H9 (cell line): ENCODE data around the gene RPL37A. TPM values are rescaled to one million over a fixed set of nuclear protein-coding genes. Genes with fewer than 3 reads are reported as not detected.
A peak's percentile ranks its signal among the peaks of the same experiment; 100 is the strongest.

ENCODE experiments used
- DNase-seq: peaks from one replicate; pipeline ENCODE4 v3.0.0-alpha.2; 2017
- H2AFZ ChIP-seq: one replicate; pipeline ENCODE4 v1.6.1; 2013; ENCODE audit warnings: mild to moderate bottlenecking, low read length, control low read depth, moderate library complexity
- H2AK5ac ChIP-seq: 2 replicates; pipeline ENCODE4 v1.6.1; 2013; ENCODE audit warnings: low read length, control low read depth, mixed read lengths; ENCODE audit not compliant: insufficient read length
- H2BK120ac ChIP-seq: one replicate; pipeline ENCODE4 v1.6.1; 2013; ENCODE audit warnings: low read depth, mild to moderate bottlenecking, low read length, control low read depth, inconsistent platforms; ENCODE audit not compliant: poor library complexity, severe bottlenecking
- H2BK12ac ChIP-seq: 2 replicates; pipeline ENCODE4 v1.6.1; 2013; ENCODE audit warnings: low read length, control low read depth, mixed read lengths, low read depth; ENCODE audit not compliant: insufficient read length
- H2BK15ac ChIP-seq: 2 replicates; pipeline ENCODE4 v1.6.1; 2013; ENCODE audit warnings: low read depth, low read length, control low read depth
- H2BK20ac ChIP-seq: one replicate; pipeline ENCODE4 v1.6.1; 2013; ENCODE audit warnings: low read depth, mild to moderate bottlenecking, low read length, control low read depth, inconsistent platforms; ENCODE audit not compliant: poor library complexity, severe bottlenecking
- H2BK5ac ChIP-seq: 2 replicates; pipeline ENCODE4 v1.6.1; 2013; ENCODE audit warnings: low read length, control low read depth, mixed read lengths; ENCODE audit not compliant: insufficient read length
- H3K14ac ChIP-seq: 2 replicates; pipeline ENCODE4 v1.6.1; 2013; ENCODE audit warnings: low read length, control low read depth; ENCODE audit not compliant: insufficient read depth
- H3K18ac ChIP-seq: 2 replicates; pipeline ENCODE4 v1.6.1; 2013; ENCODE audit warnings: low read depth, mild to moderate bottlenecking, mixed read lengths, low read length, control low read depth; ENCODE audit not compliant: insufficient read length
- H3K23ac ChIP-seq: 2 replicates; pipeline ENCODE4 v1.6.1; 2013; ENCODE audit warnings: low read length, control low read depth, mixed read lengths, low read depth; ENCODE audit not compliant: insufficient read length
- H3K23me2 ChIP-seq: 2 replicates; pipeline ENCODE4 v1.6.1; 2013; ENCODE audit warnings: low read depth, mild to moderate bottlenecking, mixed read lengths, low read length, control low read depth; ENCODE audit not compliant: insufficient read length, poor library complexity, severe bottlenecking
- H3K27ac ChIP-seq: 2 replicates; pipeline ENCODE4 v1.5.1; 2013; ENCODE audit warnings: low read length, control low read depth, mixed read lengths, low read depth; ENCODE audit not compliant: insufficient read length
- H3K27me3 ChIP-seq: 2 replicates; pipeline ENCODE4 v1.6.1; 2013; ENCODE audit warnings: low read length, control low read depth, inconsistent platforms; ENCODE audit not compliant: insufficient read depth
- H3K4ac ChIP-seq: 2 replicates; pipeline ENCODE4 v1.6.1; 2013; ENCODE audit warnings: low read depth, mild to moderate bottlenecking, control low read depth, inconsistent platforms, low read length, moderate library complexity
- H3K4me1 ChIP-seq: 2 replicates; pipeline ENCODE4 v1.6.1; 2013; ENCODE audit warnings: low read length, control low read depth, inconsistent platforms; ENCODE audit not compliant: insufficient read depth
- H3K4me2 ChIP-seq: 2 replicates; pipeline ENCODE4 v1.6.1; 2013; ENCODE audit warnings: low read length, control low read depth, mixed read lengths; ENCODE audit not compliant: insufficient read length, insufficient read depth
- H3K56ac ChIP-seq: 2 replicates; pipeline ENCODE4 v1.6.1; 2013; ENCODE audit warnings: low read depth, mild to moderate bottlenecking, mixed read lengths, low read length, control low read depth; ENCODE audit not compliant: insufficient read length
- H3K79me1 ChIP-seq: 2 replicates; pipeline ENCODE4 v1.6.1; 2013; ENCODE audit warnings: low read depth, mild to moderate bottlenecking, moderate library complexity, low read length, control low read depth, inconsistent platforms; ENCODE audit not compliant: insufficient read depth, poor library complexity, severe bottlenecking
- H3K79me2 ChIP-seq: 2 replicates; pipeline ENCODE4 v1.6.1; 2013; ENCODE audit warnings: low read length, control low read depth, inconsistent platforms; ENCODE audit not compliant: insufficient read depth
- H3K9ac ChIP-seq: 2 replicates; pipeline ENCODE4 v1.6.1; 2013; ENCODE audit warnings: low read length, control low read depth, mixed read lengths; ENCODE audit not compliant: insufficient read length; ENCODE audit errors: extremely low read depth
- H3K9me3 ChIP-seq: one replicate; pipeline ENCODE4 v1.6.1; 2013; ENCODE audit warnings: low read depth, low read length, inconsistent platforms; ENCODE audit not compliant: control insufficient read depth
- H3T11ph ChIP-seq: one replicate; pipeline ENCODE4 v1.6.1; 2013; ENCODE audit warnings: mild to moderate bottlenecking, low read length, control low read depth, inconsistent platforms
- H4K20me1 ChIP-seq: one replicate; pipeline ENCODE4 v1.6.1; 2013; ENCODE audit not compliant: control insufficient read depth, insufficient read length, insufficient read depth
- H4K5ac ChIP-seq: 2 replicates; pipeline ENCODE4 v1.6.1; 2013; ENCODE audit warnings: low read depth, mild to moderate bottlenecking, mixed read lengths, low read length, control low read depth; ENCODE audit not compliant: insufficient read length
- H4K8ac ChIP-seq: replicated peaks from 2 replicates; pipeline ENCODE4 v1.6.1; 2013; ENCODE audit warnings: low read length, control low read depth, mixed read lengths, low read depth; ENCODE audit not compliant: insufficient read length
- H4K91ac ChIP-seq: 2 replicates; pipeline ENCODE4 v1.6.1; 2013; ENCODE audit warnings: low read depth, mild to moderate bottlenecking, moderate library complexity, mixed read lengths, low read length, control low read depth; ENCODE audit not compliant: insufficient read length
- H3K27ac Mint-ChIP-seq, 3 experiments: 2 replicates in 2 of 3; 3 replicates in 1 of 3; pipeline ENCODE4 v1.8.0; 2020 to 2021; ENCODE audit warnings: mixed read lengths in 3 of 3, mild to moderate bottlenecking in 1 of 3, moderate library complexity in 1 of 3
- H3K27me3 Mint-ChIP-seq: 2 replicates; pipeline ENCODE4 v1.8.0; 2021; ENCODE audit warnings: low read depth, mild to moderate bottlenecking, moderate library complexity, mixed read lengths
- H3K36me3 Mint-ChIP-seq, 3 experiments: 2 replicates in 2 of 3; 3 replicates in 1 of 3; pipeline ENCODE4 v1.8.0; 2020 to 2021; ENCODE audit warnings: low read depth in 3 of 3, mixed read lengths in 3 of 3; ENCODE audit not compliant: insufficient read depth in 1 of 3
- H3K4me1 Mint-ChIP-seq, 2 experiments: 2 replicates each; pipeline ENCODE4 v1.8.0; 2020; ENCODE audit warnings: mixed read lengths in 2 of 2
- H3K4me3 Mint-ChIP-seq, 2 experiments: 2 replicates in 1 of 2; 3 replicates in 1 of 2; pipeline ENCODE4 v1.8.0; 2020 to 2021; ENCODE audit warnings: mild to moderate bottlenecking in 2 of 2, mixed read lengths in 2 of 2, moderate library complexity in 1 of 2
- H3K9me3 Mint-ChIP-seq, 2 experiments: 2 replicates in 1 of 2; 3 replicates in 1 of 2; pipeline ENCODE4 v1.8.0; 2020; ENCODE audit warnings: mild to moderate bottlenecking in 2 of 2, mixed read lengths in 2 of 2, moderate library complexity in 1 of 2
- WGBS: extraction: QIAGEN DNeasy Blood & Tissue Kit; methylation state at CpG from one replicate; pipeline ENCODE4 v1.1.7; 2013; ENCODE audit warnings: missing lambda C conversion rate, low lambda C conversion rate, mixed read lengths; ENCODE audit not compliant: insufficient read length; ENCODE audit errors: extremely low coverage; 5-methylcytosine and 5-hydroxymethylcytosine counted together
- total RNA-seq: library from RNA; stranded (reverse); gene quantifications from 2 replicates; pipeline ENCODE4 v1.2.1, GENCODE V29; 2021
- TF ChIP-seq, protein P1 (sequence below): fragments of 200-600 bp; sonication (generic); conservative IDR thresholded peaks from 3 replicates; pipeline ENCODE4 v1.8.0; 2021; ENCODE audit warnings: antibody characterized with exemption, mild to moderate bottlenecking

Gene RPL37A
- total RNA-seq, 1 experiment from 2014 or later, result 3,769 TPM

GRCh38 chr2:216499641-216500218 lies 1.1 kb downstream of the RPL37A start:
- no peak overlapping the region for H2AFZ ChIP-seq
- no peak overlapping the region for H2BK12ac ChIP-seq
- no CpG with 5 or more reads among the region's 6 CpGs for WGBS
- H3K4ac ChIP-seq, result no peak overlapping the region
- DNase-seq, result no peak
- no peak overlapping the region for H3K14ac ChIP-seq
- Mint-ChIP-seq H3K27ac (peak overlapping the region; percentile 98 to 99 (median 98)), H3K36me3 (peaks cover 51 to 61% (median 58%) of the 10 kb centered on the region in 3 experiments), H3K4me1 (peaks cover 40 to 48% of the 10 kb centered on the region in 2 experiments), H3K27me3 (no peaks in the 10 kb centered on the region), H3K4me3 (peak overlapping the region; percentile 95 to 98), H3K9me3 (peaks cover 1 to 3% of the 10 kb centered on the region in 2 experiments; a peak in 1 of 5 replicates)
- TF ChIP-seq, protein P1, sequence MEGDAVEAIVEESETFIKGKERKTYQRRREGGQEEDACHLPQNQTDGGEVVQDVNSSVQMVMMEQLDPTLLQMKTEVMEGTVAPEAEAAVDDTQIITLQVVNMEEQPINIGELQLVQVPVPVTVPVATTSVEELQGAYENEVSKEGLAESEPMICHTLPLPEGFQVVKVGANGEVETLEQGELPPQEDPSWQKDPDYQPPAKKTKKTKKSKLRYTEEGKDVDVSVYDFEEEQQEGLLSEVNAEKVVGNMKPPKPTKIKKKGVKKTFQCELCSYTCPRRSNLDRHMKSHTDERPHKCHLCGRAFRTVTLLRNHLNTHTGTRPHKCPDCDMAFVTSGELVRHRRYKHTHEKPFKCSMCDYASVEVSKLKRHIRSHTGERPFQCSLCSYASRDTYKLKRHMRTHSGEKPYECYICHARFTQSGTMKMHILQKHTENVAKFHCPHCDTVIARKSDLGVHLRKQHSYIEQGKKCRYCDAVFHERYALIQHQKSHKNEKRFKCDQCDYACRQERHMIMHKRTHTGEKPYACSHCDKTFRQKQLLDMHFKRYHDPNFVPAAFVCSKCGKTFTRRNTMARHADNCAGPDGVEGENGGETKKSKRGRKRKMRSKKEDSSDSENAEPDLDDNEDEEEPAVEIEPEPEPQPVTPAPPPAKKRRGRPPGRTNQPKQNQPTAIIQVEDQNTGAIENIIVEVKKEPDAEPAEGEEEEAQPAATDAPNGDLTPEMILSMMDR, result no peak
- H2AK5ac ChIP-seq, result no peak overlapping the region
- H2BK20ac ChIP-seq, result no peak overlapping the region
- peak overlapping the region; percentile 100 for H3K9ac ChIP-seq
- no peak overlapping the region for H3K56ac ChIP-seq
- peaks cover 7% of the 10 kb centered on the region for H3K23me2 ChIP-seq
- H3K4me2 ChIP-seq, result peak overlapping the region; percentile 96
- H2BK5ac ChIP-seq, result no peak overlapping the region
- H3K27ac ChIP-seq, result peak overlapping the region; percentile 19
- peaks cover 13% of the 10 kb centered on the region; the same call in 1 of the 2 replicates for H3K79me2 ChIP-seq
- no peak overlapping the region for H4K91ac ChIP-seq
- H4K8ac ChIP-seq, result no peak overlapping the region
- peaks cover 3% of the 10 kb centered on the region; the same call in 1 of the 2 replicates for H3K4me1 ChIP-seq
- peaks cover 6% of the 10 kb centered on the region for H3K79me1 ChIP-seq
- H3K18ac ChIP-seq, result no peak overlapping the region
- no peak overlapping the region for H3K23ac ChIP-seq
- no peak overlapping the region for H4K5ac ChIP-seq
- no peak overlapping the region for H2BK120ac ChIP-seq
- no peak overlapping the region for H2BK15ac ChIP-seq
- H3K27me3 ChIP-seq, result no peaks in the 10 kb centered on the region
- no peaks in the 10 kb centered on the region for H4K20me1 ChIP-seq
- no peak overlapping the region for H3T11ph ChIP-seq
- H3K9me3 ChIP-seq, result no peaks in the 10 kb centered on the region
